HFFc6 (cell line): Measurements from ENCODE around the gene CCM2L. TPM values are rescaled to one million over a fixed set of nuclear protein-coding genes. Genes with fewer than 3 reads are reported as not detected.

Experiments used
- DNase-seq: peaks from one replicate; pipeline ENCODE4 v3.0.0-alpha.2; 2018
- H3K27ac Mint-ChIP-seq: 2 replicates; pipeline ENCODE4 v1.8.0; 2020; ENCODE audit warnings: mild to moderate bottlenecking, mixed read lengths
- H3K27me3 Mint-ChIP-seq: 2 replicates; pipeline ENCODE4 v1.8.0; 2021; ENCODE audit warnings: mild to moderate bottlenecking, moderate library complexity, mixed read lengths; ENCODE audit not compliant: insufficient read depth
- H3K36me3 Mint-ChIP-seq: 2 replicates; pipeline ENCODE4 v1.8.0; 2021; ENCODE audit warnings: low read depth, mixed read lengths
- H3K4me1 Mint-ChIP-seq: 2 replicates; pipeline ENCODE4 v1.8.0; 2020; ENCODE audit warnings: low read depth, mixed read lengths
- H3K4me3 Mint-ChIP-seq: 2 replicates; pipeline ENCODE4 v1.8.0; 2020; ENCODE audit warnings: mild to moderate bottlenecking, moderate library complexity, mixed read lengths
- H3K9me3 Mint-ChIP-seq: 2 replicates; pipeline ENCODE4 v1.8.0; 2020; ENCODE audit warnings: mild to moderate bottlenecking, mixed read lengths
- CTCF ChIP-seq: fragments of 200-600 bp; sonication (generic); IDR thresholded peaks from 2 replicates; pipeline ENCODE4 v1.5.0; 2021; ENCODE audit warnings: antibody characterized with exemption, mild to moderate bottlenecking
- total RNA-seq, 6 experiments: library from RNA; stranded (reverse); fragmentation: NEBNext Ultra II Directional; extraction: Animal tissue kit (Norgen Biotek cat#: 25700); gene quantifications; 2 replicates in 1 of 6; 3 replicates in 5 of 6; pipeline ENCODE4 v1.2.3, GENCODE V29; 2021

Gene CCM2L
- total RNA-seq, 6 experiments from 2014 or later: not detected

- peaks cover 26% of the 10 kb centered on the region for H3K4me1 Mint-ChIP-seq
- H3K27ac Mint-ChIP-seq: no peak overlapping the region
- H3K9me3 Mint-ChIP-seq: no peaks in the 10 kb centered on the region
- H3K27me3 Mint-ChIP-seq: peaks cover 33% of the 10 kb centered on the region
- no peak for TF ChIP-seq CTCF
- H3K4me3 Mint-ChIP-seq: no peak overlapping the region
- no peak for DNase-seq
- H3K36me3 Mint-ChIP-seq: no peaks in the 10 kb centered on the region
Observed at GRCh38 chr20:32063695-32064094, 53.5 kb downstream of the CCM2L start.

GRCh38 chr20:32064667-32065066 is 54.4 kb downstream of the CCM2L start:
- no peak for DNase-seq

GRCh38 chr20:32067234-32067821 is 57.1 kb downstream of the CCM2L start:
- Mint-ChIP-seq H3K36me3 (no peaks in the 10 kb centered on the region), H3K4me1 (peaks cover 51% of the 10 kb centered on the region), H3K9me3 (no peaks in the 10 kb centered on the region), H3K27ac (peak overlapping the region; percentile 80), H3K27me3 (peaks cover 12% of the 10 kb centered on the region), H3K4me3 (peak overlapping the region; percentile 56)
- DNase-seq: peak; percentile 96
- TF ChIP-seq CTCF: no peak

More at GRCh38 chr20:32064667-32065066, 54.4 kb downstream of the CCM2L start:
- Mint-ChIP-seq H3K4me1 (peaks cover 36% of the 10 kb centered on the region), H3K4me3 (no peak overlapping the region), H3K9me3 (no peaks in the 10 kb centered on the region), H3K27me3 (peaks cover 24% of the 10 kb centered on the region), H3K27ac (no peak overlapping the region), H3K36me3 (no peaks in the 10 kb centered on the region)
- TF ChIP-seq CTCF: no peak

GRCh38 chr20:32068174-32068573 is 57.9 kb downstream of the CCM2L start:
- H3K36me3 Mint-ChIP-seq: no peaks in the 10 kb centered on the region
- TF ChIP-seq CTCF: no peak
- H3K27ac Mint-ChIP-seq: peak overlapping the region; percentile 73
- H3K27me3 Mint-ChIP-seq: peaks cover 12% of the 10 kb centered on the region
- H3K4me1 Mint-ChIP-seq: peaks cover 52% of the 10 kb centered on the region
- H3K4me3 Mint-ChIP-seq: no peak overlapping the region
- no peaks in the 10 kb centered on the region for H3K9me3 Mint-ChIP-seq
- no peak for DNase-seq

GRCh38 chr20:32069711-32070110 is 59.5 kb downstream of the CCM2L start:
- TF ChIP-seq CTCF: no peak
- Mint-ChIP-seq H3K4me3 (peak overlapping the region; percentile 76), H3K9me3 (no peaks in the 10 kb centered on the region), H3K27ac (no peak overlapping the region; the same call in 1 of the 2 replicates), H3K4me1 (peaks cover 52% of the 10 kb centered on the region), H3K36me3 (no peaks in the 10 kb centered on the region), H3K27me3 (peaks cover 15% of the 10 kb centered on the region)
- DNase-seq: no peak
